ENCODE data around the gene METTL25.

Gene METTL25

GRCh38 chr12:82525616-82526015 is 167.3 kb downstream of the METTL25 start:
- no peak for DNase-seq (ENCODE audit: low read depth)

GRCh38 chr12:82527165-82527780 is 168.9 kb downstream of the METTL25 start:
- DNase-seq (ENCODE audit: low read depth) = peak; percentile 7
